Measurements from ENCODE around the gene GGACT.

DNA sequence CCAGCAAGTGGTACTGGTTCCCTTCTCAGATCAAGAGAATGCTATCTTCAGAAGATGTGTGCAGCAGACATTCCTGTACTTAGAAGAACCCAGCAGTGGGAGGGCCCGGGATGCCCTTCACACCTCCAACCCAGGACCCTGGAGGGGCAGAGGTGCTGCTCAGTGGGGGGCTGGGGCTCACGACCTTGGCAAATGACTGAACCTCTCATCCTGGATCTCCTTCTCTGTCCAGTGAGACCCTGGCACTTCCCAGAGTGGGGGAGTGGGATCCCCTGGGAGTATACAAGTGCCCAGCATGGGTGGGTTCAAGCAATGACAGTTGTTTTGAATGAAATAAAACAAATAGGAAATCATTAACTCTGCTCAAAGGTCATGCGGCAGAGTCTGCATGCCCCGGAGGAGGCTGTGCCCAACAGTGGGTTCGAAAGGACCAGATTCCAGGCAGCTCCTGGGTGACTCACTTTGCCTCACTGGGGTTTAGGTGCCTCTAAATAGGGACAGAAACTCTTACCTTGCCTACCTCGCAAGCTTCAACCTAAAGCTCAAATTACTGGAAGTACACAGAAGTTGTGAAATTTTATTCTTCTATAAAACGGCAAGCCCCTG lies 26.9 kb downstream of the GGACT start:
- no peak for TF ChIP-seq POLR2A (IDR thresholded peaks at IDR 0.05)
- TF ChIP-seq, protein P1, sequence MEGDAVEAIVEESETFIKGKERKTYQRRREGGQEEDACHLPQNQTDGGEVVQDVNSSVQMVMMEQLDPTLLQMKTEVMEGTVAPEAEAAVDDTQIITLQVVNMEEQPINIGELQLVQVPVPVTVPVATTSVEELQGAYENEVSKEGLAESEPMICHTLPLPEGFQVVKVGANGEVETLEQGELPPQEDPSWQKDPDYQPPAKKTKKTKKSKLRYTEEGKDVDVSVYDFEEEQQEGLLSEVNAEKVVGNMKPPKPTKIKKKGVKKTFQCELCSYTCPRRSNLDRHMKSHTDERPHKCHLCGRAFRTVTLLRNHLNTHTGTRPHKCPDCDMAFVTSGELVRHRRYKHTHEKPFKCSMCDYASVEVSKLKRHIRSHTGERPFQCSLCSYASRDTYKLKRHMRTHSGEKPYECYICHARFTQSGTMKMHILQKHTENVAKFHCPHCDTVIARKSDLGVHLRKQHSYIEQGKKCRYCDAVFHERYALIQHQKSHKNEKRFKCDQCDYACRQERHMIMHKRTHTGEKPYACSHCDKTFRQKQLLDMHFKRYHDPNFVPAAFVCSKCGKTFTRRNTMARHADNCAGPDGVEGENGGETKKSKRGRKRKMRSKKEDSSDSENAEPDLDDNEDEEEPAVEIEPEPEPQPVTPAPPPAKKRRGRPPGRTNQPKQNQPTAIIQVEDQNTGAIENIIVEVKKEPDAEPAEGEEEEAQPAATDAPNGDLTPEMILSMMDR (IDR thresholded peaks at IDR 0.05), result no peak

Data from adrenal gland (tissue), 5 donors.